AG09309 (cell line): ENCODE data around the gene REXO4.
"Not testable (repeated sequence)": the region's sequence is repeated elsewhere in the genome, so short reads cannot be mapped to it uniquely, and the experiment has no call there.

Source experiments
- DNase-seq: peaks from one replicate; pipeline ENCODE4 v3.0.0-alpha.2; 2010; ENCODE audit warnings: low read depth
- H3K4me3 ChIP-seq: 2 replicates; pipeline ENCODE4 v1.5.1; 2011; ENCODE audit warnings: mild to moderate bottlenecking, low read depth, low read length, moderate library complexity; ENCODE audit not compliant: control insufficient read depth
- CTCF ChIP-seq: IDR thresholded peaks from 2 replicates; pipeline ENCODE4 v1.5.1; 2011; ENCODE audit warnings: mild to moderate bottlenecking, low read depth, low read length, inconsistent platforms; ENCODE audit not compliant: insufficient read depth, control insufficient read depth; ENCODE audit errors: missing control alignments

REXO4 gene

GRCh38 chr9:133456409-133456808 is 38.6 kb upstream of the REXO4 start:
- TF ChIP-seq CTCF = no peak
- DNase-seq = no peak
- no peak overlapping the region for H3K4me3 ChIP-seq

- no peak overlapping the region for H3K4me3 ChIP-seq
- no peak for TF ChIP-seq CTCF
Observed at GRCh38 chr9:133455936-133456335, 38.1 kb upstream of the REXO4 start.

GRCh38 chr9:133454943-133455673 is 37.3 kb upstream of the REXO4 start:
- no peak for DNase-seq
- no peak for TF ChIP-seq CTCF
- no peak overlapping the region for H3K4me3 ChIP-seq

More at GRCh38 chr9:133455936-133456335, 38.1 kb upstream of the REXO4 start:
- no peak for DNase-seq

GRCh38 chr9:133454325-133454724 is 36.5 kb upstream of the REXO4 start:
- TF ChIP-seq CTCF = no peak
- DNase-seq = no peak
- H3K4me3 ChIP-seq = no peak overlapping the region

GRCh38 chr9:133453651-133454050 is 35.8 kb upstream of the REXO4 start:
- H3K4me3 ChIP-seq = no peak overlapping the region
- no peak for DNase-seq
- TF ChIP-seq CTCF = no peak

GRCh38 chr9:133452562-133452961 is 34.8 kb upstream of the REXO4 start:
- no peak for DNase-seq
- TF ChIP-seq CTCF = no peak
- H3K4me3 ChIP-seq = no peak overlapping the region

GRCh38 chr9:133451865-133452264 is 34.1 kb upstream of the REXO4 start:
- not testable (repeated sequence) for DNase-seq, H3K4me3 ChIP-seq
